HUES64 (cell line): ENCODE measurements around the gene ADAMTS16.
A peak's percentile ranks its signal among the peaks of the same experiment; 100 is the strongest.

Experiments used
- H3K27ac ChIP-seq: 2 replicates; pipeline ENCODE4 v1.7.0; 2013; ENCODE audit warnings: low read depth, low read length, inconsistent platforms
- H3K27me3 ChIP-seq: 2 replicates; pipeline ENCODE4 v1.6.1; 2013; ENCODE audit warnings: mild to moderate bottlenecking, low read length; ENCODE audit not compliant: insufficient read depth
- H3K36me3 ChIP-seq: 2 replicates; pipeline ENCODE4 v1.6.1; 2013; ENCODE audit warnings: mild to moderate bottlenecking, low read length; ENCODE audit not compliant: insufficient read depth
- H3K4me1 ChIP-seq: 2 replicates; pipeline ENCODE4 v1.6.1; 2013; ENCODE audit warnings: mild to moderate bottlenecking, low read length, moderate library complexity; ENCODE audit not compliant: insufficient read depth
- H3K4me3 ChIP-seq: 2 replicates; pipeline ENCODE4 v1.5.1; 2013; ENCODE audit warnings: mild to moderate bottlenecking, low read length, moderate library complexity
- H3K9ac ChIP-seq: 2 replicates; pipeline ENCODE4 v1.6.1; 2013; ENCODE audit warnings: mild to moderate bottlenecking, low read depth, low read length
- H3K9me3 ChIP-seq: 2 replicates; pipeline ENCODE4 v1.6.1; 2013; ENCODE audit warnings: low read depth, low read length; ENCODE audit not compliant: insufficient read depth
- WGBS: fragments of 150-250, 120-280 bp; methylation state at CpG from one replicate; pipeline ENCODE4 v1.1.7; 2013; ENCODE audit warnings: missing lambda C conversion rate; 5-methylcytosine and 5-hydroxymethylcytosine counted together

ADAMTS16 gene

GRCh38 chr5:5331848-5332247 is 191.7 kb downstream of the ADAMTS16 start:
- Histone ChIP-seq H3K9ac (no peak overlapping the region), H3K4me1 (peaks cover 39% of the 10 kb centered on the region), H3K27me3 (no peaks in the 10 kb centered on the region), H3K36me3 (no peaks in the 10 kb centered on the region), H3K9me3 (no peaks in the 10 kb centered on the region), H3K27ac (no peak overlapping the region), H3K4me3 (no peak overlapping the region)
- 87% methylated on average over 6 of the region's 6 CpGs for WGBS

GRCh38 chr5:5332287-5332686 is 192.2 kb downstream of the ADAMTS16 start:
- no peak overlapping the region for H3K27ac ChIP-seq
- no peaks in the 10 kb centered on the region for H3K9me3 ChIP-seq
- no peak overlapping the region for H3K9ac ChIP-seq
- 63% methylated on average over 4 of the region's 4 CpGs for WGBS
- H3K4me3 ChIP-seq: no peak overlapping the region
- H3K4me1 ChIP-seq: peaks cover 39% of the 10 kb centered on the region
- H3K36me3 ChIP-seq: no peaks in the 10 kb centered on the region
- H3K27me3 ChIP-seq: no peaks in the 10 kb centered on the region

- no peak overlapping the region for H3K9ac ChIP-seq
- no peak overlapping the region for H3K4me3 ChIP-seq
- H3K36me3 ChIP-seq: no peaks in the 10 kb centered on the region
- no peaks in the 10 kb centered on the region for H3K27me3 ChIP-seq
- peaks cover 38% of the 10 kb centered on the region for H3K4me1 ChIP-seq
- H3K9me3 ChIP-seq: no peaks in the 10 kb centered on the region
- H3K27ac ChIP-seq: no peak overlapping the region
Measured at GRCh38 chr5:5335107-5335506, 195.0 kb downstream of the ADAMTS16 start.

- Histone ChIP-seq H3K4me1 (peaks cover 37% of the 10 kb centered on the region), H3K4me3 (no peak overlapping the region), H3K27ac (no peak overlapping the region; the same call in 1 of the 2 replicates), H3K9ac (no peak overlapping the region), H3K9me3 (no peaks in the 10 kb centered on the region), H3K27me3 (no peaks in the 10 kb centered on the region), H3K36me3 (no peaks in the 10 kb centered on the region)
- 72% methylated on average over 4 of the region's 4 CpGs for WGBS
Measured at GRCh38 chr5:5335700-5336264, 195.7 kb downstream of the ADAMTS16 start.

- H3K36me3 ChIP-seq: no peaks in the 10 kb centered on the region
- H3K9ac ChIP-seq: no peak overlapping the region
- H3K27me3 ChIP-seq: no peaks in the 10 kb centered on the region
- no peaks in the 10 kb centered on the region for H3K9me3 ChIP-seq
- no peak overlapping the region for H3K27ac ChIP-seq
- peaks cover 26% of the 10 kb centered on the region for H3K4me1 ChIP-seq
- WGBS: 94% methylated on average over 4 of the region's 4 CpGs
- H3K4me3 ChIP-seq: no peak overlapping the region
Measured at GRCh38 chr5:5339257-5339656, 199.1 kb downstream of the ADAMTS16 start.

GRCh38 chr5:5340206-5340729 is 200.1 kb downstream of the ADAMTS16 start:
- Histone ChIP-seq H3K4me1 (peaks cover 33% of the 10 kb centered on the region), H3K9me3 (no peaks in the 10 kb centered on the region), H3K4me3 (no peak overlapping the region), H3K36me3 (no peaks in the 10 kb centered on the region), H3K27me3 (no peaks in the 10 kb centered on the region), H3K27ac (peak overlapping the region; percentile 45; the same call in 1 of the 2 replicates), H3K9ac (no peak overlapping the region)
- WGBS: 55% methylated on average over 15 of the region's 15 CpGs

GRCh38 chr5:5341531-5342292 is 201.6 kb downstream of the ADAMTS16 start:
- Histone ChIP-seq H3K9ac (no peak overlapping the region), H3K36me3 (no peaks in the 10 kb centered on the region), H3K4me1 (peaks cover 23% of the 10 kb centered on the region), H3K27ac (no peak overlapping the region), H3K9me3 (no peaks in the 10 kb centered on the region), H3K27me3 (no peaks in the 10 kb centered on the region), H3K4me3 (no peak overlapping the region)
- 94% methylated on average over 9 of the region's 10 CpGs for WGBS

GRCh38 chr5:5342784-5343183 is 202.7 kb downstream of the ADAMTS16 start:
- Histone ChIP-seq H3K4me3 (no peak overlapping the region), H3K27me3 (no peaks in the 10 kb centered on the region), H3K27ac (no peak overlapping the region), H3K4me1 (peaks cover 23% of the 10 kb centered on the region), H3K9me3 (no peaks in the 10 kb centered on the region), H3K36me3 (no peaks in the 10 kb centered on the region), H3K9ac (no peak overlapping the region)

GRCh38 chr5:5343568-5343967 is 203.4 kb downstream of the ADAMTS16 start:
- 92% methylated on average over 6 of the region's 6 CpGs for WGBS
- Histone ChIP-seq H3K27me3 (no peaks in the 10 kb centered on the region), H3K27ac (no peak overlapping the region), H3K9me3 (no peaks in the 10 kb centered on the region), H3K4me1 (peaks cover 23% of the 10 kb centered on the region), H3K4me3 (no peak overlapping the region), H3K9ac (no peak overlapping the region), H3K36me3 (no peaks in the 10 kb centered on the region)

GRCh38 chr5:5344051-5344571 is 204.0 kb downstream of the ADAMTS16 start:
- 84% methylated on average over 4 of the region's 4 CpGs for WGBS
- H3K4me1 ChIP-seq: peaks cover 23% of the 10 kb centered on the region

GRCh38 chr5:5344606-5345005 is 204.5 kb downstream of the ADAMTS16 start:
- Histone ChIP-seq H3K27ac (no peak overlapping the region), H3K9me3 (no peaks in the 10 kb centered on the region), H3K9ac (no peak overlapping the region), H3K4me3 (no peak overlapping the region), H3K4me1 (peaks cover 20% of the 10 kb centered on the region), H3K27me3 (no peaks in the 10 kb centered on the region), H3K36me3 (no peaks in the 10 kb centered on the region)
- WGBS: 69% methylated on average over 4 of the region's 5 CpGs

More at GRCh38 chr5:5344051-5344571, 204.0 kb downstream of the ADAMTS16 start:
- Histone ChIP-seq H3K36me3 (no peaks in the 10 kb centered on the region), H3K9ac (no peak overlapping the region), H3K4me3 (no peak overlapping the region), H3K27me3 (no peaks in the 10 kb centered on the region), H3K9me3 (no peaks in the 10 kb centered on the region), H3K27ac (no peak overlapping the region)
